ENCODE results near the gene GMDS. TPM values are rescaled to one million over a fixed set of nuclear protein-coding genes. Genes with fewer than 3 reads are reported as not detected.

GMDS gene
- total RNA-seq, 2 experiments from 2014 or later, result 38.4 to 41.3 TPM

DNA sequence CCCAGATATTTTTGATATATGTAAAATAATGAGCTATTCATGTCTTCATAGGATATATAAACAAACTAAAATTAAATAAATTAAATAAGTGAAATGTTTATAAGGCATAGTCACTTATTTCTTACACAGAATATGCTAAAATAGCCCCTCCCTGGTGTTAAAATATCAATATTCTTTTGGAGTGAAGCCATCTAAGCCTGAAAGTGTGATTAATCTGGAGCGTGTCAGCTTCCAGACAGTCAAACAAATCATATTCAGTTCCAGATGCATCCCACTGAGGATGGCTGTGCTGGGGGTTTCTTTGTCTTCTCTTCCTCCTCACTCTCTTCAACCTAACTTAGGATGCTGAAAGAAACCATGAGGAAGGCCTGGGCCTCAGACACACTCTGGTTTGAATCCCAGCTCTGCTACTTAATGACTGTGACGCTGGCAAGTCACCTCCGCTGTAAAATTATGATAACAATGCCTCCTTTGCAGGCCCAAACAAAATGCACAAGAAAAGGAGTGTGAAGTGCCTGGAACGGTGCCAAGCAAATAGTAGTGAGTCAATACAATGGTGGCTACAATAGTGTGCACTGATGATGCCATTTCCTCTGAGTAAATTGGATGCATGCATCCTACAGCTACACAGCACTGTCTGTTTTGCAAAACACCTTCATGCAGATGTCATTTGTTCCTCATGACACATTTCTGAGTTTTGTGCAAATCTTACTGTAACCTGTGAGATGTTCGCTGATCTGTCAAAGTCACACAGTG is 474.3 kb downstream of the GMDS start:
- Mint-ChIP-seq H3K4me3 (no peak overlapping the region), H3K27me3 (ENCODE audit: low read depth) (no peaks in the 10 kb centered on the region), H3K9me3 (no peaks in the 10 kb centered on the region), H3K4me1 (ENCODE audit: low read depth) (peaks cover 47% of the 10 kb centered on the region), H3K27ac (no peak overlapping the region), H3K36me3 (ENCODE audit: low read depth) (peaks cover 2% of the 10 kb centered on the region)
- DNase-seq, result peak; percentile 78
- intact Hi-C loops (cut with micrococcal nuclease), result loop anchor here (1.0 to 5.0 kb wide), 4 partner anchors 159 to 476 kb away; partner anchors contain the start of gene GMDS
- CTCF ChIA-PET, result no interaction called here

GRCh38 chr6:1770435-1770843 is 475.0 kb downstream of the GMDS start:
- peaks cover 2% of the 10 kb centered on the region for H3K36me3 Mint-ChIP-seq (ENCODE audit: low read depth)
- peak; percentile 55 for DNase-seq
- CTCF ChIA-PET, result no interaction called here
- H3K27me3 Mint-ChIP-seq (ENCODE audit: low read depth), result no peaks in the 10 kb centered on the region
- peaks cover 47% of the 10 kb centered on the region for H3K4me1 Mint-ChIP-seq (ENCODE audit: low read depth)
- intact Hi-C loops (cut with micrococcal nuclease), result loop anchor here (1.0 to 5.0 kb wide), 4 partner anchors 158 to 477 kb away; partner anchors contain the start of gene GMDS
- no peaks in the 10 kb centered on the region for H3K9me3 Mint-ChIP-seq
- H3K4me3 Mint-ChIP-seq, result peak overlapping the region; percentile 47
- peak overlapping the region; percentile 28 for H3K27ac Mint-ChIP-seq

DNA sequence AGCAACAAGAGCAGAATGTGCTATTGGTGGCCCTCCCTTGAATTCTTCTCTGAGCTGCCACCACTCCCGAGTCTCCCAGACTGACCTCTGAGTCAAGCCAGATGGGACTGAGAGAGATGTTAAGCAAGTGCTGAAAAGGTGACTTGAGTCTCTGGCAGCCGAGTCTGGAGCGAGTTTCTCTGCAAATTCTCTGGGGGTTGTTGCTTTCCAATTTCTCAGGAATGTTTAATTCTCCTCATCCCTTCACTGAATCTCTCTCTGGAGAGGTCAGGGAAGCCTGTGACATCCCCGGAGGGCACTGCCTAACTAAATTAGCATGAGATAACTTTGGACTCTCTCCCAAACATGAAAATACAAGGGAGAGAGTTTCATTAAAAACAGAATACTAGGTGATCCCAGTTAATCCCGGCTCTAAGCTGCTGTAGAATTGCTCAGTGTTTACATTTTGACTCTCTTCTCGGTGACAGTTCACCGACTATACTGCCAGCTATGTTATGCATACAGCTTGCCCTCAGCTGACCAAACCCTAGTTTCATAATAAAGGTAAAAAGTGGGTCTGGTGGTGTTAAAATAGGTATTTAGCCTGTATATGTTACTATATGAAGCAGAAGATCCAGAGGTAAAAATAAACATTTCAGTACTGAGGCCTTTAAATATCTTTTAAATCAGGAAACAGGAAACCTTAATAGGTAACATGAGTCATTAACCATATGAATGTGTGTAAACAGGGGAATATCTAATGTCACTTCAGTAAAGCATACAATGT is 477.7 kb downstream of the GMDS start:
- Mint-ChIP-seq H3K27me3 (ENCODE audit: low read depth) (no peaks in the 10 kb centered on the region), H3K36me3 (ENCODE audit: low read depth) (peaks cover 5% of the 10 kb centered on the region), H3K27ac (no peak overlapping the region), H3K4me3 (no peak overlapping the region), H3K4me1 (ENCODE audit: low read depth) (peaks cover 27% of the 10 kb centered on the region), H3K9me3 (no peaks in the 10 kb centered on the region)
- DNase-seq, result no peak
- CTCF ChIA-PET, result no interaction called here
- intact Hi-C loops (cut with micrococcal nuclease), result no loop called here

GRCh38 chr6:1766654-1767053 is 478.8 kb downstream of the GMDS start:
- intact Hi-C loops (cut with micrococcal nuclease), result no loop called here
- no peak for DNase-seq
- Mint-ChIP-seq H3K27me3 (ENCODE audit: low read depth) (no peaks in the 10 kb centered on the region), H3K4me3 (no peak overlapping the region), H3K27ac (no peak overlapping the region), H3K9me3 (no peaks in the 10 kb centered on the region), H3K36me3 (ENCODE audit: low read depth) (peaks cover 6% of the 10 kb centered on the region), H3K4me1 (ENCODE audit: low read depth) (peaks cover 20% of the 10 kb centered on the region)
- CTCF ChIA-PET, result interaction anchor here (0.7 kb wide), 1 partner anchor 868 kb away, joined by 3 read pairs; no protein-coding TSS in a partner anchor

DNA sequence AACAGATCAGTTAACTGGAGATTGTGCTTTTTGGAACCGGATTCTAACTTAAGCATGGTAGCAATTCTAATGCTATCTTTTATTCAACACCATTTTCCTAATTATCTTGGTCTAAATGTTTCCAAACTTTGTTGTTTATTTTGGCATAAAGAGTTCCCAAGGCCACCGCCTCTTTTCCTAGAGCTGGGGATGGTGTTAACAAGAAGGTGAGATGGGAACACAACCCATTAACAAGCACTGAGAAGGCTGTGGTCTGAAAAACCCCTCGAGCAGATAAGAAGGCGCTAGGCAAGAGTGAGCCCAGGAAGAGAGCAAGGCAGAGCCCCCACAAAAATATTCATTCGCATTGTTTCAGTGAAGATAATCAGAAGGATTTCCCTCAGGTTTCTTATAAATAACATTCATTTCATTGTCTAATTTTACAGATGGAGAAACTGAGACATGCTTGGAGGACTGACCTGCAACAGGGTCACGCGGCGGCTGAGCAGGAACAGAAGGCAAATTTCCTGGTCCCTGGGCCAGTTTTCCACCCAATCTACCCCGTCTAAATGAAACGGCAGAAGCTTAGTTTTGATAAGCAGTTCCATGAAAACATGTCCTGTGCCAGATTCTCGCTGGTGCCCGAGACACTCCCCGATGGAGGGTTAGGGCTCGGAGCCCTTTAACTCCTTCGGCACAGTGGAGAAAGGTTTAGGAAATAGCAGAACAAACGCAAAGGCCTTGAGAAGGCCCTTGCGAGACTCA is 480.1 kb downstream of the GMDS start:
- no peaks in the 10 kb centered on the region for H3K9me3 Mint-ChIP-seq
- peaks cover 8% of the 10 kb centered on the region for H3K4me1 Mint-ChIP-seq (ENCODE audit: low read depth)
- CTCF ChIA-PET, result interaction anchor here (1.1 kb wide), 1 partner anchor 159 kb away, joined by 4 read pairs; no protein-coding TSS in a partner anchor
- H3K27me3 Mint-ChIP-seq (ENCODE audit: low read depth), result no peaks in the 10 kb centered on the region
- H3K4me3 Mint-ChIP-seq, result no peak overlapping the region
- peak overlapping the region; percentile 70 for H3K27ac Mint-ChIP-seq
- intact Hi-C loops (cut with micrococcal nuclease), result no loop called here
- H3K36me3 Mint-ChIP-seq (ENCODE audit: low read depth), result peaks cover 7% of the 10 kb centered on the region
- no peak for DNase-seq

DNA sequence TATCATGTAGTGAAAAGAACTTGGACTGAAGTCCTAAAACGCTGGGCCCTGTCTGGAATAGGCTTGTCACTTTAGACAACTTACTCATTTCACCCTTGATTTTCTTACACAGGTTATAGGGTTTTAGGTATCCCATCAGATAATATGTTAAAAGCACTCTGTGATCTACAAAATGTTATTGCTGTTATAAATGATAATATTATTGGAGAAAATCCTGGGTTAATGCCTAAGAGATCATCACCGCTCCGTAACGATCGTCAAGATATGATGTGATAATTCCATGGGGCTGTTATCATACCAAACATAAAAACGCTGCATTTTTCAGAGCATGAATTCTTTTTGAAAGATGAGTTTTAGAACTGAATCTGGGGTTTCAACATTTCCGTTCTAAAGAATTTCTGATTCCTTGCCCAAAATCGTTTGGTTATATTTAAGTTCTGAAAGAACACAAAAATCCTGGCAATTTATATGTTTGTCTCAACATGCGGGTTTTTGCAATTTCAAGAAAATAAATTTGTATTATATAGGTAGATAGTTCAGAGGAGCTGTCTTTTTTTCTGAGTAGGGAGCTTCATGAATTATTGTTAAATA is 480.9 kb downstream of the GMDS start:
- H3K36me3 Mint-ChIP-seq (ENCODE audit: low read depth), result peaks cover 5% of the 10 kb centered on the region
- DNase-seq, result no peak
- no peak overlapping the region for H3K4me3 Mint-ChIP-seq
- intact Hi-C loops (cut with micrococcal nuclease), result no loop called here
- H3K27ac Mint-ChIP-seq, result no peak overlapping the region
- CTCF ChIA-PET, result interaction anchor here (0.6 kb wide), 1 partner anchor 9 kb away, joined by 5 read pairs; no protein-coding TSS in a partner anchor
- no peaks in the 10 kb centered on the region for H3K27me3 Mint-ChIP-seq (ENCODE audit: low read depth)
- H3K9me3 Mint-ChIP-seq, result no peaks in the 10 kb centered on the region
- H3K4me1 Mint-ChIP-seq (ENCODE audit: low read depth), result peaks cover 4% of the 10 kb centered on the region

- H3K9me3 Mint-ChIP-seq, result no peaks in the 10 kb centered on the region
- no peak overlapping the region for H3K4me3 Mint-ChIP-seq
- CTCF ChIA-PET, result interaction anchor here (0.7 kb wide), 1 partner anchor 167 kb away, joined by 3 read pairs; no protein-coding TSS in a partner anchor
- H3K27ac Mint-ChIP-seq, result no peak overlapping the region
- H3K36me3 Mint-ChIP-seq (ENCODE audit: low read depth), result peaks cover 5% of the 10 kb centered on the region
- intact Hi-C loops (cut with micrococcal nuclease), result no loop called here
- peaks cover 3% of the 10 kb centered on the region for H3K4me1 Mint-ChIP-seq (ENCODE audit: low read depth)
- no peak for DNase-seq
- no peaks in the 10 kb centered on the region for H3K27me3 Mint-ChIP-seq (ENCODE audit: low read depth)
Observed at GRCh38 chr6:1763404-1763803, 482.0 kb downstream of the GMDS start.

- H3K9me3 Mint-ChIP-seq, result no peaks in the 10 kb centered on the region
- H3K4me1 Mint-ChIP-seq (ENCODE audit: low read depth), result no peaks in the 10 kb centered on the region
- CTCF ChIA-PET, result no interaction called here
- H3K27ac Mint-ChIP-seq, result no peak overlapping the region
- peaks cover 7% of the 10 kb centered on the region for H3K36me3 Mint-ChIP-seq (ENCODE audit: low read depth)
- no peak for DNase-seq
- H3K4me3 Mint-ChIP-seq, result no peak overlapping the region
- intact Hi-C loops (cut with micrococcal nuclease), result no loop called here
- no peaks in the 10 kb centered on the region for H3K27me3 Mint-ChIP-seq (ENCODE audit: low read depth)
Observed at GRCh38 chr6:1762203-1762602, 483.2 kb downstream of the GMDS start.

DNA sequence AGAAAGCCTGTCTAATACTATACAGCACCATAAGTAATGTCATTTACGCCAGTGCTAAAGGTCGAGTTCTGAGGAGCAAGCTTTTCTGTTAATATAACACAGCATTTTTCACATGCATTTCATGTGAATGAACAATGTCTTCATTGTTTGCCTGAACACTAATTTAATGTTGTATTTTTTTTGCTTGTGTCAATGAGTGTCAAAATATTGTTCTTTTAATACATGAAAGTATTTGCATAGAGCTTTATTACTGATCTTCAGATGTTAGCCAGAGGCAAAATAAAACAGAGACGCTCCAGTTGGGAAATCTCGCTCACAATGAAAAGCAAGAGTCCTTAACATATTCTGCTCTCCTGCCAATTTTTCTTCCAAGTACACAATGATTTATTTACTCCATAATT is 483.9 kb downstream of the GMDS start:
- CTCF ChIA-PET, result no interaction called here
- H3K4me1 Mint-ChIP-seq (ENCODE audit: low read depth), result no peaks in the 10 kb centered on the region
- no peak overlapping the region for H3K4me3 Mint-ChIP-seq
- H3K27me3 Mint-ChIP-seq (ENCODE audit: low read depth), result no peaks in the 10 kb centered on the region
- H3K36me3 Mint-ChIP-seq (ENCODE audit: low read depth), result peaks cover 9% of the 10 kb centered on the region
- H3K9me3 Mint-ChIP-seq, result no peaks in the 10 kb centered on the region
- H3K27ac Mint-ChIP-seq, result no peak overlapping the region
- intact Hi-C loops (cut with micrococcal nuclease), result no loop called here
- no peak for DNase-seq

GRCh38 chr6:1760876-1761275 is 484.5 kb downstream of the GMDS start:
- Mint-ChIP-seq H3K4me3 (no peak overlapping the region), H3K36me3 (ENCODE audit: low read depth) (peaks cover 9% of the 10 kb centered on the region), H3K27ac (no peak overlapping the region), H3K9me3 (no peaks in the 10 kb centered on the region), H3K4me1 (ENCODE audit: low read depth) (no peaks in the 10 kb centered on the region), H3K27me3 (ENCODE audit: low read depth) (no peaks in the 10 kb centered on the region)
- DNase-seq, result no peak
- intact Hi-C loops (cut with micrococcal nuclease), result no loop called here
- CTCF ChIA-PET, result no interaction called here

DNA sequence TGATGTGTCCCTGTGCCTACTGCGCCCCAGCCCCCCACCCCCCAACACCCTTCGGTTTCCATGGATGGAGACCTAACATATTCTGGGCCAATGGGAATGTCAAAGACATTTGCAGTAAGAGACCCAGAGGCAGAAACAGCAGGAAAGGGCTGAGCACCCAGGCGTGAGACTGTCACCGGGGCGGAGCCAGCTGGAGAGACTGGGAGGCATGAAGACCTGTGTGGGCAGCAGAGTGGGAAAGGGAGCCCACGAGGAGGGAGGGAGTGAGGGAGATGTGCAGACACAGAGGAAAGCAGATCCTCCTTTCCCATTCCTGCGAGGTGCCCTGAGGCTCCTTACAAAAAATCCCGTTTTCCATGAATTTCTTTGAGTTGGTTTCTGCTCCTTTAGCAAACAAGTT is 485.5 kb downstream of the GMDS start:
- CTCF ChIA-PET, result no interaction called here
- H3K27me3 Mint-ChIP-seq (ENCODE audit: low read depth), result no peaks in the 10 kb centered on the region
- H3K4me1 Mint-ChIP-seq (ENCODE audit: low read depth), result no peaks in the 10 kb centered on the region
- no peak for DNase-seq
- intact Hi-C loops (cut with micrococcal nuclease), result no loop called here
- no peak overlapping the region for H3K4me3 Mint-ChIP-seq
- no peak overlapping the region for H3K27ac Mint-ChIP-seq
- H3K36me3 Mint-ChIP-seq (ENCODE audit: low read depth), result peaks cover 10% of the 10 kb centered on the region
- H3K9me3 Mint-ChIP-seq, result no peaks in the 10 kb centered on the region

Measured in activated naive CD4-positive, alpha-beta T cell treated with anti-CD3 and anti-CD28 coated beads for 36 hours (primary cell).